ENCODE data around the gene CT47A7.
"Not testable (repeated sequence)": the region's sequence is repeated elsewhere in the genome, so short reads cannot be mapped to it uniquely, and the experiment has no call there.

The CT47A7 gene

DNA sequence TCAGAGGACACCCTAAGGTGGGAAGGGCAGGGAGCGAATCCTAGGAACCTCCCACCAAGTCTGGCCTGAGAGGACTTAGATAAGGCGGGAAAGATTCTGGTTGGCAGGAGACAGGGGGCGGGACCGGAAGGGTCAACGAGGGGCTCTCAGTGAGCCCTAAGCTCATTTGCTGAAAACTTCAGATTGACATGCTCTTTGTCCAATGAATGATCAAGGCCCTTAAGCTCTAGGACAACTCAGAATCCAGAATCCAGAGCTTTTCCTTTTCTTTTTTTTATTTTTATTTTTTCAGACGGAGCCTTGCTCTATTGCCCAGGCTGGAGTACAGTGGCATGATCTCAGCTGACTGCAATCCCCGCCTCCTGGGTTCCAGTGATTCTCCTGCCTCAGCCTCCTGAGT lies at the start of gene CT47A7:
Gene CT47A7, minus strand, starts transcription at position 101 of the 400 bp plus-strand sequence. CDS start 255 bp downstream, outside the sequence.
- H3K27ac ChIP-seq; H3K4me1 ChIP-seq; H3K4me2 ChIP-seq (ENCODE audit: low read length); H3K9ac ChIP-seq; H2AFZ ChIP-seq; H3K9me3 ChIP-seq (ENCODE audit: control insufficient read depth, low read length); H3K4me3 ChIP-seq (ENCODE audit: low read depth, low read length); H3K36me3 ChIP-seq (ENCODE audit: control insufficient read depth, insufficient read depth, low read length); H3K79me2 ChIP-seq; H3K27me3 ChIP-seq (ENCODE audit: control insufficient read depth, insufficient read depth, low read length): not testable (repeated sequence)

DNA sequence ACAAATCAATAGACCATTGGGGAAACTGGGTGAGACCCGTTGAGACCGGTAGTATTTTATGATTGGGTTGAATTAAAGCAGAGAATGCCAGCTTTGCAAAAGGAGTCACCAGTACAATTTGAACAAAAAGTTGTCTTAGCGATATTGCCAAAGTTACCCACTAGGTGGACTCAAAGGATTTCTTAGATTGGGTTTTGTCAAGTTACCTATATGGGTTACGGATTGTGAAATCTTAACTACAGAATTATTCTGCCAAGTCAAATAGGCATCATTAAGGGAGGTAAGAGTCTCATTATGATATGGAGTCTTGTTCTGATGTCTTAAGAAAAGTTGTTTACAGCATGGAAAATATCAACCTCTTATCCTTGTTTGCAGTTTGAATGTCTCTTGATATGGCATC lies 44.2 kb upstream of the CT47A7 start:
- H3K4me1 ChIP-seq, result no peaks in the 10 kb centered on the region

DNA sequence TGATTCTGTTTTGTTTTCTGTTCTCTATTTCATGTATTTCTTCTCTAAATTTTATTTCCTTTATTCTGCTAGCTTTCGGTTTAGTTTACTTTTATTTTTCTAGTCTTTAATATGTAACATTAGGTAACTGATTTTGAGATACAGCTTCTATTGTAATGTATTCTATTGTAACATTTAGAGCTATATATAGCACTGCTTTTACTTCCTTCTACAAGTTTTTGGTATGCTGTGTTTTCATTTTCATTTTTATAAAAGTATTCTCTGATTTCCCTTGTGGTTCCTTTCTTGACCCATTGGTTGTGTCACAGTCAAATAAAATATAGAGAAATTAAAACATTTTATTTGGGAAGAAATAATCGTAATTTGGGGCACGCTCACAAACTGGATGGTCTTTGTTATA lies 43.0 kb upstream of the CT47A7 start:
- Histone ChIP-seq H2AFZ (no peak overlapping the region), H3K4me2 (ENCODE audit: low read length) (no peak overlapping the region), H3K4me3 (ENCODE audit: low read depth, low read length) (no peak overlapping the region), H3K9me3 (ENCODE audit: control insufficient read depth, low read length) (no peaks in the 10 kb centered on the region), H3K9ac (no peak overlapping the region), H3K79me2 (no peaks in the 10 kb centered on the region), H3K36me3 (ENCODE audit: control insufficient read depth, insufficient read depth, low read length) (no peaks in the 10 kb centered on the region), H3K27me3 (ENCODE audit: control insufficient read depth, insufficient read depth, low read length) (no peaks in the 10 kb centered on the region), H3K27ac (no peak overlapping the region), H3K4me1 (no peaks in the 10 kb centered on the region)
- TF ChIP-seq, protein P1, sequence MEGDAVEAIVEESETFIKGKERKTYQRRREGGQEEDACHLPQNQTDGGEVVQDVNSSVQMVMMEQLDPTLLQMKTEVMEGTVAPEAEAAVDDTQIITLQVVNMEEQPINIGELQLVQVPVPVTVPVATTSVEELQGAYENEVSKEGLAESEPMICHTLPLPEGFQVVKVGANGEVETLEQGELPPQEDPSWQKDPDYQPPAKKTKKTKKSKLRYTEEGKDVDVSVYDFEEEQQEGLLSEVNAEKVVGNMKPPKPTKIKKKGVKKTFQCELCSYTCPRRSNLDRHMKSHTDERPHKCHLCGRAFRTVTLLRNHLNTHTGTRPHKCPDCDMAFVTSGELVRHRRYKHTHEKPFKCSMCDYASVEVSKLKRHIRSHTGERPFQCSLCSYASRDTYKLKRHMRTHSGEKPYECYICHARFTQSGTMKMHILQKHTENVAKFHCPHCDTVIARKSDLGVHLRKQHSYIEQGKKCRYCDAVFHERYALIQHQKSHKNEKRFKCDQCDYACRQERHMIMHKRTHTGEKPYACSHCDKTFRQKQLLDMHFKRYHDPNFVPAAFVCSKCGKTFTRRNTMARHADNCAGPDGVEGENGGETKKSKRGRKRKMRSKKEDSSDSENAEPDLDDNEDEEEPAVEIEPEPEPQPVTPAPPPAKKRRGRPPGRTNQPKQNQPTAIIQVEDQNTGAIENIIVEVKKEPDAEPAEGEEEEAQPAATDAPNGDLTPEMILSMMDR (IDR thresholded peaks at IDR 0.05), result no peak

More for the DNA sequence above, 44.2 kb upstream of the CT47A7 start:
- no peak overlapping the region for H3K4me3 ChIP-seq (ENCODE audit: low read depth, low read length)
- H3K4me2 ChIP-seq (ENCODE audit: low read length), result no peak overlapping the region
- no peaks in the 10 kb centered on the region for H3K27me3 ChIP-seq (ENCODE audit: control insufficient read depth, insufficient read depth, low read length)
- no peaks in the 10 kb centered on the region for H3K9me3 ChIP-seq (ENCODE audit: control insufficient read depth, low read length)
- no peaks in the 10 kb centered on the region for H3K79me2 ChIP-seq
- no peaks in the 10 kb centered on the region for H3K36me3 ChIP-seq (ENCODE audit: control insufficient read depth, insufficient read depth, low read length)
- TF ChIP-seq, protein P1 (IDR thresholded peaks at IDR 0.05), result no peak
- H3K27ac ChIP-seq, result no peak overlapping the region
- no peak overlapping the region for H2AFZ ChIP-seq
- H3K9ac ChIP-seq, result no peak overlapping the region

DNA sequence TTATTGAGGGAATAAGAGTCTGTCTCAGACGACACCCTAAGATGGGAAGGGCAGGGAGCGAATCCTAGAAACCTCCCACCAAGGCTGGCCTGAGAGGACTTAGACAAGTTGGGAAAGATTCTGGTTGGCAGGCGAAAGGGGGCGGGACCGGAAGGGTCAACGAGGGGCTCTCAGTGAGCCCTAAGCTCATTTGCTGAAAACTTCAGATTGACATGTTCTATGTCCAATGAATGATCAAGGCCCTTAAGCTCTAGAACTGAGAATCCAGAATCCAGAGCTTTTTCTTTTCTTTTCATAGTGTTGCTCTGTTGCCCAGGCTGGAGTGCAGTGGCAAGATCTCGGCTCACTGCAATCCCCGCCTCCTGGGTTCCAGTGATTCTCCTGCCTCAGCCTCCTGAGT lies 29.3 kb upstream of the CT47A7 start, which contains the start of gene CT47A1:
Gene CT47A1, minus strand, starts transcription at position 101 of the 400 bp plus-strand sequence. CDS start 231 bp downstream, outside the sequence.
- H3K79me2 ChIP-seq; H3K4me1 ChIP-seq; H3K4me3 ChIP-seq (ENCODE audit: low read depth, low read length); H3K9ac ChIP-seq; H3K4me2 ChIP-seq (ENCODE audit: low read length); H3K27ac ChIP-seq; H3K36me3 ChIP-seq (ENCODE audit: control insufficient read depth, insufficient read depth, low read length); H2AFZ ChIP-seq; H3K9me3 ChIP-seq (ENCODE audit: control insufficient read depth, low read length); H3K27me3 ChIP-seq (ENCODE audit: control insufficient read depth, insufficient read depth, low read length): not testable (repeated sequence)

Data from parathyroid adenoma (tissue), 2 donors.